Gastrocnemius medialis (tissue), 4 donors: ENCODE results near the gene POLR2H.

Experiments used
- CTCF ChIP-seq, 5 experiments: fragments of 450-650 bp in 3 of 5; fragments of 200-600 bp in 2 of 5; sonication (generic) in 2 of 5; IDR thresholded peaks in 4 of 5; conservative IDR thresholded peaks in 1 of 5; 1 replicate in 4 of 5; 2 replicates in 1 of 5; pipeline ENCODE4 v1.5.1; 2016 to 2019; ENCODE audit warnings: antibody characterized with exemption in 5 of 5, mild to moderate bottlenecking in 3 of 5, moderate library complexity in 3 of 5
- POLR2A ChIP-seq, 2 donors: fragments of 450-650 bp; IDR thresholded peaks; one replicate each; pipeline ENCODE4 v1.6.1; 2017; ENCODE audit warnings: antibody characterized with exemption in 2 of 2, mild to moderate bottlenecking in 2 of 2, moderate library complexity in 2 of 2

- TF ChIP-seq CTCF (IDR thresholded peaks at IDR 0.05 in 4 of 5, conservative IDR thresholded peaks at IDR 0.05 in 1 of 5): no peak
- TF ChIP-seq POLR2A (IDR thresholded peaks at IDR 0.05): no peak
These were observed 25.7 kb downstream of the POLR2H start for GRCh38 chr3:184387174-184387714.
